ENCODE data around the gene TMEM231. TPM values are rescaled to one million over a fixed set of nuclear protein-coding genes. Genes with fewer than 3 reads are reported as not detected.

Gene TMEM231
- 8.2 and 14.5 TPM in 2 replicates for total RNA-seq

DNA sequence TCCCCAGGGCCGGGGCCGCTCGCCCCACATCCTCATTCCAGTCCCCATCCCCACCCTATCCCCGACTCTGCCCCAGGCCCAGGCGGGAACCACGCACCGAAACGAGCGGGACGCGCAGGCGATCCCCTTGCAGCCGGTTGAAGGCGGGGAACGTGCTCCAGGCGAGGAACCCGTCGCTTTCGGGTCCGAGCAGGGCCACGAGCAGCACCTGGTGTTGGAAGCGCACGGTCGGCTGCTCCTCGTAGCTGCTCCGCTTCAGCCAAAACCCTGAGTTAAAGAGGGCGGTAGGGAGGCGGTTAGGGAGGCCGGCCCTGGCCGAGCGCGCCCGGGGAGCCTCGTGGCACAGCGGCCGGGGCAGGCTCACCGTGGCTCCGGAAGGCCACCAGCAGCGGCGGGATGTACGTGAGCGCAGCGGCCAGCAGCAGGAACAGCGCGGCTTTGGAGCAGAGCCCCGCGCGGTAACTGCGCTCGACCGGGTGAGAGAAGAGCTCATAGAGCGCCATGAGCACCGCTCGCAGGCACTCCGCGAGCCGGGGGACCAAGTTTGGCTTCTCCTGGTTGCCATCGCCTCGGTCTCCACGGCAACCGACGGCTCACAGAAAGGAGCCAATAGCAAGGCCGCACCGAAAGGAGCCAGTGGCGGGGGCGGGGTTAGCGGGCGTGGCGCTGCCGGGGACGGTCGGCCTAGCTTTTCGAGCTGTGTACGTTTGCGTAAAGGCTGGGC lies at the start of gene TMEM231:
Gene TMEM231, minus strand, starts transcription at position 546 of the 724 bp plus-strand sequence. Its CDS starts 43 bp downstream, at position 503.

GRCh38 chr16:75566040-75566757 lies 10.1 kb upstream of the TMEM231 start, which contains the start of gene GABARAPL2:
Gene GABARAPL2, plus strand, starts transcription at chr16:75566379. Its CDS starts 108 bp downstream, at chr16:75566487.

GRCh38 chr16:75535901-75536300 lies 20.2 kb downstream of the TMEM231 start, which contains the start of gene CHST5:
Gene CHST5, minus strand, starts transcription at chr16:75536108. Its CDS starts 5,724 bp downstream, at chr16:75530384.

GRCh38 chr16:75495076-75495674 lies 60.9 kb downstream of the TMEM231 start, which contains the start of gene CHST6:
Gene CHST6, minus strand, starts transcription at chr16:75495441. Its CDS starts 15,613 bp downstream, at chr16:75479828.

Other genes with a start within 250 kb of the TMEM231 start
- gene CFDP1, start 122.7 kb downstream of the TMEM231 start, total RNA-seq = 78.0 and 88.0 TPM in 2 replicates
- gene TMEM170A, start 91.6 kb downstream of the TMEM231 start, total RNA-seq = 7.4 and 8.5 TPM in 2 replicates
- gene CHST6, start 60.8 kb downstream of the TMEM231 start, total RNA-seq = 0.09 and 0.16 TPM in 2 replicates
- not detected in 2 replicates for gene CHST5, start 20.1 kb downstream of the TMEM231 start, total RNA-seq
- 31.1 and 38.0 TPM in 2 replicates for gene GABARAPL2, start 10.1 kb upstream of the TMEM231 start, total RNA-seq
- 25.7 and 28.1 TPM in 2 replicates for gene ADAT1, start 67.0 kb upstream of the TMEM231 start, total RNA-seq
- 103 and 115 TPM in 2 replicates for gene KARS1, start 91.4 kb upstream of the TMEM231 start, total RNA-seq
- gene TERF2IP, start 91.5 kb upstream of the TMEM231 start, total RNA-seq = 24.2 and 38.9 TPM in 2 replicates
- gene CPHXL2, start 120.8 kb upstream of the TMEM231 start, total RNA-seq = not detected in 2 replicates
- not detected in 2 replicates for gene DUXB, start 145.2 kb upstream of the TMEM231 start, total RNA-seq
- gene CPHXL, start 170.2 kb upstream of the TMEM231 start, total RNA-seq = not detected in 2 replicates